Keratinocyte (primary cell): ENCODE results near the gene YAE1. TPM values are rescaled to one million over a fixed set of nuclear protein-coding genes. Genes with fewer than 3 reads are reported as not detected.

Experiments used
- DNase-seq: peaks from one replicate; pipeline ENCODE4 v3.0.0-alpha.2; 2011; ENCODE audit warnings: low read depth, missing footprints, low spot score
- FAIRE-seq: peaks from 2 replicates; lab custom pipeline; 2011; peaks lifted over from hg19 to GRCh38; lab: Jason Lieb, UNC
- H2AFZ ChIP-seq: 2 replicates; pipeline ENCODE4 v1.6.0; 2012; ENCODE audit warnings: low read length, control low read depth, inconsistent platforms; ENCODE audit not compliant: control insufficient read depth
- H3K27ac ChIP-seq: 2 replicates; pipeline ENCODE4 v1.5.1; 2011; ENCODE audit warnings: low read length; ENCODE audit not compliant: control insufficient read depth, insufficient read depth
- H3K27me3 ChIP-seq: 3 replicates; pipeline ENCODE4 v1.6.0; 2011; ENCODE audit warnings: low read length; ENCODE audit not compliant: control insufficient read depth, insufficient read depth; ENCODE audit errors: extremely low read depth
- H3K36me3 ChIP-seq, 2 experiments: 2 replicates in 1 of 2; 3 replicates in 1 of 2; pipeline ENCODE4 v1.5.1; 2011; ENCODE audit warnings: low read length in 2 of 2, mild to moderate bottlenecking in 1 of 2; ENCODE audit not compliant: control insufficient read depth in 2 of 2, insufficient read depth in 2 of 2; ENCODE audit errors: extremely low read depth in 1 of 2
- H3K4me1 ChIP-seq: 3 replicates; pipeline ENCODE4 v1.5.1; 2011; ENCODE audit warnings: low read length; ENCODE audit not compliant: control insufficient read depth, insufficient read depth; ENCODE audit errors: extremely low read depth
- H3K4me2 ChIP-seq: 3 replicates; pipeline ENCODE4 v1.6.0; 2011; ENCODE audit warnings: low read depth, low read length; ENCODE audit not compliant: control insufficient read depth, insufficient read depth; ENCODE audit errors: extremely low read depth
- H3K4me3 ChIP-seq, 3 experiments: fragments of 200-600 bp in 1 of 3; sonication (generic) in 1 of 3; 2 replicates in 2 of 3; 3 replicates in 1 of 3; pipeline ENCODE4 v1.5.1; 2011 to 2016; ENCODE audit warnings: low read length in 3 of 3, mild to moderate bottlenecking in 3 of 3, control low read depth in 2 of 3, inconsistent platforms in 1 of 3, low read depth in 1 of 3, mixed read lengths in 1 of 3, mixed run types in 1 of 3, moderate library complexity in 1 of 3; ENCODE audit not compliant: control insufficient read depth in 2 of 3, insufficient read depth in 2 of 3; ENCODE audit errors: extremely low read depth in 1 of 3
- H3K79me2 ChIP-seq: 2 replicates; pipeline ENCODE4 v1.6.0; 2012; ENCODE audit warnings: low read length; ENCODE audit not compliant: control insufficient read depth, insufficient read depth
- H3K9ac ChIP-seq: 3 replicates; pipeline ENCODE4 v1.6.0; 2011; ENCODE audit warnings: low read length; ENCODE audit not compliant: control insufficient read depth, insufficient read depth; ENCODE audit errors: extremely low read depth
- H3K9me1 ChIP-seq: 3 replicates; pipeline ENCODE4 v1.6.0; 2011; ENCODE audit warnings: low read length; ENCODE audit not compliant: control insufficient read depth, insufficient read depth; ENCODE audit errors: extremely low read depth
- H3K9me3 ChIP-seq: 2 replicates; pipeline ENCODE4 v1.5.1; 2012; ENCODE audit warnings: low read depth, low read length; ENCODE audit not compliant: control insufficient read depth
- H4K20me1 ChIP-seq: 3 replicates; pipeline ENCODE4 v1.6.0; 2011; ENCODE audit warnings: low read length; ENCODE audit not compliant: control insufficient read depth, insufficient read depth; ENCODE audit errors: extremely low read depth
- CTCF ChIP-seq, 3 experiments: IDR thresholded peaks in 1 of 3; conservative IDR thresholded peaks in 1 of 3; optimal IDR thresholded peaks in 1 of 3; 2 replicates in 2 of 3; 3 replicates in 1 of 3; pipeline versions ENCODE3 to v1.5.1; 2011; ENCODE audit warnings: low read length in 3 of 3, mild to moderate bottlenecking in 3 of 3, moderate library complexity in 2 of 3, control low read depth in 1 of 3, inconsistent platforms in 1 of 3; ENCODE audit not compliant: insufficient read depth in 2 of 3; ENCODE audit errors: extremely low read depth in 1 of 3
- EZH2 ChIP-seq: IDR thresholded peaks from one replicate; pipeline ENCODE4 v1.6.1; 2012; ENCODE audit warnings: inconsistent platforms, mild to moderate bottlenecking, low read length, moderate library complexity
- dilution Hi-C: fragments of 300-500 bp; cut with MboI; formaldehyde crosslinking; loops from one replicate; pipeline ENCODE4 v1.7.0; 2020; ENCODE audit warnings: low sequenced_read_pairs; ENCODE audit not compliant: extremely low pct_ligation_motif_present
- polyA plus RNA-seq, 5 experiments: library from polyadenylated mRNA; depleted of rRNA in 3 of 5; stranded (reverse) in 3 of 5; stranded (forward) in 1 of 5; unstranded in 1 of 5; fragments of >200 nt; gene quantifications; 1 replicate in 1 of 5; 2 replicates in 3 of 5; 3 replicates in 1 of 5; pipeline versions ENCODE4 v1.2.1 to v1.2.3, GENCODE V29; 2011 to 2012; ENCODE audit warnings: missing spikeins in 2 of 5, low read depth in 1 of 5, low replicate concordance in 1 of 5

Gene YAE1
- polyA plus RNA-seq, 1 donor (not counting 4 experiments of a cell fraction or from before 2014, with no cell fraction given) = 43.7 TPM

GRCh38 chr7:39617005-39617404 is 50.8 kb downstream of the YAE1 start:
- no peak overlapping the region for H3K9ac ChIP-seq
- DNase-seq = no peak
- H3K9me1 ChIP-seq = no peaks in the 10 kb centered on the region
- H3K79me2 ChIP-seq = no peaks in the 10 kb centered on the region
- H2AFZ ChIP-seq = no peak overlapping the region
- no peak for FAIRE-seq
- no peaks in the 10 kb centered on the region for H4K20me1 ChIP-seq
- TF ChIP-seq EZH2 (no peak), CTCF (optimal IDR thresholded peaks at IDR 0.05 in 1 of 3, IDR thresholded peaks at IDR 0.05 in 1 of 3, conservative IDR thresholded peaks at IDR 0.05 in 1 of 3; ENCODE audit: extremely low read depth in 1 of 3, insufficient read depth in 2 of 3, low read length in 3 of 3) (no peak)
- no peaks in the 10 kb centered on the region for H3K36me3 ChIP-seq
- dilution Hi-C loops = no loop called here
- no peak overlapping the region for H3K4me3 ChIP-seq
- H3K27ac ChIP-seq = no peak overlapping the region
- no peak overlapping the region for H3K4me2 ChIP-seq
- no peaks in the 10 kb centered on the region for H3K27me3 ChIP-seq
- H3K9me3 ChIP-seq = no peaks in the 10 kb centered on the region
- peaks cover 43% of the 10 kb centered on the region for H3K4me1 ChIP-seq

- H3K27me3 ChIP-seq = no peaks in the 10 kb centered on the region
- TF ChIP-seq EZH2 (no peak), CTCF (optimal IDR thresholded peaks at IDR 0.05 in 1 of 3, IDR thresholded peaks at IDR 0.05 in 1 of 3, conservative IDR thresholded peaks at IDR 0.05 in 1 of 3; ENCODE audit: extremely low read depth in 1 of 3, insufficient read depth in 2 of 3, low read length in 3 of 3) (no peak)
- H3K9me3 ChIP-seq = no peaks in the 10 kb centered on the region
- no peak overlapping the region for H3K4me2 ChIP-seq
- FAIRE-seq = peak; percentile 34
- H3K79me2 ChIP-seq = peaks cover 10% of the 10 kb centered on the region
- peaks cover 45% of the 10 kb centered on the region for H3K4me1 ChIP-seq
- dilution Hi-C loops = no loop called here
- no peak overlapping the region for H2AFZ ChIP-seq
- DNase-seq = no peak
- H3K9me1 ChIP-seq = no peaks in the 10 kb centered on the region
- no peaks in the 10 kb centered on the region for H3K36me3 ChIP-seq
- no peak overlapping the region for H3K27ac ChIP-seq
- no peaks in the 10 kb centered on the region for H4K20me1 ChIP-seq
- H3K9ac ChIP-seq = no peak overlapping the region
- H3K4me3 ChIP-seq = no peak overlapping the region
Observed at GRCh38 chr7:39618868-39619267, 52.7 kb downstream of the YAE1 start.
